Activated naive CD8-positive, alpha-beta T cell treated with anti-CD3 and anti-CD28 coated beads, Interleukin-2, amount 50 U/mL, for 24 hours (primary cell): ENCODE data around the gene NLRP3.

Experiments
- ATAC-seq: fragments of 150-1000 bp; cut with Tn5 transposase; one replicate; pipeline ENCODE4 v1.10.0; 2021
- DNase-seq: peaks from one replicate; pipeline ENCODE4 v3.0.0; 2021
- H3K27ac Mint-ChIP-seq: one replicate; pipeline ENCODE4 v1.8.0; 2021; ENCODE audit warnings: mild to moderate bottlenecking, mixed read lengths
- H3K27me3 Mint-ChIP-seq: one replicate; pipeline ENCODE4 v1.8.0; 2021; ENCODE audit warnings: mixed read lengths
- H3K36me3 Mint-ChIP-seq: one replicate; pipeline ENCODE4 v1.8.0; 2021; ENCODE audit warnings: low read depth, mixed read lengths
- H3K4me1 Mint-ChIP-seq: one replicate; pipeline ENCODE4 v1.8.0; 2021; ENCODE audit warnings: mixed read lengths
- H3K4me3 Mint-ChIP-seq: one replicate; pipeline ENCODE4 v1.8.0; 2021; ENCODE audit warnings: mild to moderate bottlenecking, moderate library complexity, mixed read lengths
- H3K9me3 Mint-ChIP-seq: one replicate; pipeline ENCODE4 v1.8.0; 2021; ENCODE audit warnings: mixed read lengths

Gene NLRP3

GRCh38 chr1:247407180-247407616, 8.8 kb upstream of the NLRP3 start:
- peak; percentile 76 for DNase-seq
- Mint-ChIP-seq H3K36me3 (no peaks in the 10 kb centered on the region), H3K4me3 (peak overlapping the region; percentile 49)

GRCh38 chr1:247408100-247408499, 7.9 kb upstream of the NLRP3 start:
- peak overlapping the region; percentile 58 for H3K4me3 Mint-ChIP-seq
- H3K27ac Mint-ChIP-seq: peak overlapping the region; percentile 86
- DNase-seq: no peak
- H3K36me3 Mint-ChIP-seq: no peaks in the 10 kb centered on the region
- H3K4me1 Mint-ChIP-seq: peaks cover 49% of the 10 kb centered on the region
- peak; percentile 8 for ATAC-seq
- no peaks in the 10 kb centered on the region for H3K9me3 Mint-ChIP-seq
- H3K27me3 Mint-ChIP-seq: no peaks in the 10 kb centered on the region

More at GRCh38 chr1:247407180-247407616, 8.8 kb upstream of the NLRP3 start:
- no peaks in the 10 kb centered on the region for H3K9me3 Mint-ChIP-seq
- ATAC-seq: peak; percentile 83
- peaks cover 48% of the 10 kb centered on the region for H3K4me1 Mint-ChIP-seq
- H3K27ac Mint-ChIP-seq: peak overlapping the region; percentile 86
- no peaks in the 10 kb centered on the region for H3K27me3 Mint-ChIP-seq

DNA sequence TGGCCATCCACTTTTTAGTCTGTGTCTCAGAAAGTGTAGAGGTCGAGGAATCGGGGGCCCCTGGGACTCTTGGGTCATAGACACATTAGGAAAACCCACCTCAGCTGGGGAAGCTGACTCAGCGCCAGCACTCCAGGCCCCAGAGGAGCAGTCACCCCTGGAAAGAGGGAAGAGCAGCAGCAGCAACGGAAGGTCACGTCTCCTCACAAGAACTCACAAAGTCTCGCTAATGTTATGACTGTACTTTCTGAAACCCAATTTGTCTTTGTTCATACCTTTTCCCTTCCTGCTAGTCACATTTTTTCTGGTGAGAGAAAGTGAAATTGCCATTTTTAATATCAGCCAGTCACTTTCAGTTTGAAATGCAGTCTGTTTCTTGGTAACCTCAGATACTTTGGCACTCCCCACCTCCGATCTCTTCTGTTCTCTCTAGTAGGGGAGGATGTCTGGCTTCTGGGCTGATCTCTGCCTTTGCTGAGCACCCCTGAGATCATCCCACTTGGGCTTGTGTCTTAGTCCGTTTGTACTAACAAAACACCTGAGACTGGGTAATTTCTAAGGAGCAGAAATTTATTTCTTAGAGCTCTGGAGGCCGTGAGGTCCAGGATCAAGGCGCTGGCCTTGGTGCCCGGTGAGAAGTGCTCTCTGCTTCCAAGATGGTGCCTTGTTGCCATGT, 6.0 kb upstream of the NLRP3 start:
- no peaks in the 10 kb centered on the region for H3K27me3 Mint-ChIP-seq

DNA sequence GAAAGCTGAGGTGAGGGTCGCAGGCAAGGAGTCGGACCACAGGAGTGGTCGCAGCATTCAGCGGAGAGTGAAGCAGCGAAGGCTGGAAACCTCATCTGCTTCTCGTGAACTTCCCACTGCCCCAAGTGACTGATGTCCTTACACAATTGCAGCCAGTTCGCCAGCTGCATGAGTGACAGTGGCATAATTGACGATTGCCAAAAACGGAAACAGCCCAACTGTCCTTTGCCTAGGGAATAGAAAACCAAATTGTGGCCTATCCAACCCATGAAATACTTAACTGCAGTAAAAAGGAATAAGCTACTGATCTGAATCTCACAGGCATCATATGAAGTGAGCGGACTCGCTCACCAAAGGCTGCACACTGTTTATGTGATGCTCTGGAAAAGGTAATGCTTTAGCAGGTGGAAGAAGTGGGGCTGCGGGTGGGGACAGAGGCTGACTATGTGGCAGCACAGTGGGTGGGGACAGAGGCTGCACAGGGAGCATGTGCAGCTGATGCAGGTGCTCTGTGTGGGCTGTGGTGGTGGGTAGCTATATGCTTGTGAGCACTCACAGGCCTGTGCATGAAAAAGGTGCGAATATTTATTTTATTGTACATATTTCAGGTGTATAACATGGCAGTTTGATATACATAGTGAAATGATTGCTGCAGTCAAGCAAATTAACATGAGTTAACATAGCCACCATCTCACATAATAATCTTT, 4.2 kb upstream of the NLRP3 start:
- Mint-ChIP-seq H3K27me3 (no peaks in the 10 kb centered on the region), H3K4me3 (no peak overlapping the region), H3K4me1 (peaks cover 66% of the 10 kb centered on the region), H3K27ac (no peak overlapping the region), H3K36me3 (no peaks in the 10 kb centered on the region), H3K9me3 (no peaks in the 10 kb centered on the region)
- no peak for DNase-seq
- ATAC-seq: no peak

More for the DNA sequence above, 6.0 kb upstream of the NLRP3 start:
- Mint-ChIP-seq H3K36me3 (no peaks in the 10 kb centered on the region), H3K4me1 (peaks cover 55% of the 10 kb centered on the region), H3K9me3 (no peaks in the 10 kb centered on the region), H3K4me3 (peak overlapping the region; percentile 53), H3K27ac (peak overlapping the region; percentile 78)
- ATAC-seq: peak; percentile 77
- DNase-seq: peak; percentile 58

GRCh38 chr1:247417831-247418230, 1.9 kb downstream of the NLRP3 start:
- Mint-ChIP-seq H3K9me3 (no peaks in the 10 kb centered on the region), H3K4me1 (peaks cover 61% of the 10 kb centered on the region), H3K4me3 (peak overlapping the region; percentile 73), H3K27ac (no peak overlapping the region), H3K27me3 (no peaks in the 10 kb centered on the region), H3K36me3 (peaks cover 17% of the 10 kb centered on the region)
- DNase-seq (no peak), ATAC-seq (no peak)

DNA sequence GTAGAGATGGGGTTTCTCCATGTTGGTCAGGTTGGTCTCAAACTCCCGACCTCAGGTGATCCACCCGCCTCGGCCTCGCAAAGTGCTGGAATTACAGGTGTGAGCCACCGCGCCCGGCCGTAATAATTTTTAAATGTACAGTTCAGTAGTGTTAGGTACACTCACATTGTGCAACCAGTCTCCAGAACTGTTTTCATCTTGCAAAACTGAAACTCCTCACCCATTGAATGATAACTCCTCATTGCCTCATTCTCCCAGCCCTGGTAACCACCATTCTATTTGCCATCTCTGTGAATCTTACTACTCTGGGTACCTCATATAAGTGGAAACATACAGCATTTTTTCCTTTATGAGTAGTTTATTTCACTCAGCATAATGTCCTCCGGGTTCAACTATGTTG, 3.4 kb downstream of the NLRP3 start:
- Mint-ChIP-seq H3K27ac (no peak overlapping the region), H3K9me3 (no peaks in the 10 kb centered on the region), H3K4me3 (peak overlapping the region; percentile 19), H3K4me1 (peaks cover 58% of the 10 kb centered on the region), H3K27me3 (no peaks in the 10 kb centered on the region), H3K36me3 (peaks cover 27% of the 10 kb centered on the region)
- no peak for ATAC-seq
- no peak for DNase-seq

DNA sequence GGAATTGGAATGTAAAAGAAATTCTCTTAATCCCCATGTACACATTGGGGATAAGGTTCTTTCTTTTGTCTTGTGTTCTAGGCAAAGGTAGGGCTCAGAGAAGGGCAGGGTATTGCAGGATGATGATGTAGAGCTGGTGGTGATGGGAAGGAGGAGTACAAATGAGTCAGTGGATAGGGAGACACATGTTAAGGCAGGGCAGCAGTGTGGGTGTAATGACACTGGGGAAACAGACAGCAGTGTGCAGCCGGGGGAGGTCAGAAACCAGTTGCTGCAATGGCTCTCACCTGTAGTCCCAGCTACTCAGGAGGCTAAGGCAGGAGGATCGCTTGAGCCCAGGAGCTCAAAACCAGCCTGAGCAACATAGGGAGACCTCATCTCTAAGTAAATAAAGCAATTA, 5.1 kb downstream of the NLRP3 start:
- peaks cover 42% of the 10 kb centered on the region for H3K36me3 Mint-ChIP-seq
- no peaks in the 10 kb centered on the region for H3K9me3 Mint-ChIP-seq
- DNase-seq: peak; percentile 34
- peaks cover 44% of the 10 kb centered on the region for H3K4me1 Mint-ChIP-seq
- H3K27ac Mint-ChIP-seq: peak overlapping the region; percentile 50
- ATAC-seq: peak; percentile 98
- peak overlapping the region; percentile 9 for H3K4me3 Mint-ChIP-seq
- H3K27me3 Mint-ChIP-seq: no peaks in the 10 kb centered on the region

- no peak for ATAC-seq
- Mint-ChIP-seq H3K27ac (no peak overlapping the region), H3K36me3 (peaks cover 38% of the 10 kb centered on the region), H3K4me1 (peaks cover 3% of the 10 kb centered on the region), H3K27me3 (no peaks in the 10 kb centered on the region), H3K4me3 (no peak overlapping the region), H3K9me3 (no peaks in the 10 kb centered on the region)
- DNase-seq: no peak
These were observed 13.5 kb downstream of the NLRP3 start for GRCh38 chr1:247429496-247429895.

- H3K27me3 Mint-ChIP-seq: no peaks in the 10 kb centered on the region
- no peak for ATAC-seq
- DNase-seq: no peak
These were observed 14.5 kb downstream of the NLRP3 start for GRCh38 chr1:247430434-247430833.

GRCh38 chr1:247431643-247432042, 15.7 kb downstream of the NLRP3 start:
- no peak overlapping the region for H3K27ac Mint-ChIP-seq
- no peaks in the 10 kb centered on the region for H3K27me3 Mint-ChIP-seq
- peaks cover 25% of the 10 kb centered on the region for H3K36me3 Mint-ChIP-seq
- DNase-seq (no peak), ATAC-seq (no peak)
- H3K4me1 Mint-ChIP-seq: peaks cover 7% of the 10 kb centered on the region
- H3K4me3 Mint-ChIP-seq: no peak overlapping the region
- no peaks in the 10 kb centered on the region for H3K9me3 Mint-ChIP-seq

More at GRCh38 chr1:247430434-247430833, 14.5 kb downstream of the NLRP3 start:
- Mint-ChIP-seq H3K9me3 (no peaks in the 10 kb centered on the region), H3K4me1 (peaks cover 5% of the 10 kb centered on the region), H3K36me3 (peaks cover 30% of the 10 kb centered on the region), H3K27ac (no peak overlapping the region), H3K4me3 (no peak overlapping the region)

DNA sequence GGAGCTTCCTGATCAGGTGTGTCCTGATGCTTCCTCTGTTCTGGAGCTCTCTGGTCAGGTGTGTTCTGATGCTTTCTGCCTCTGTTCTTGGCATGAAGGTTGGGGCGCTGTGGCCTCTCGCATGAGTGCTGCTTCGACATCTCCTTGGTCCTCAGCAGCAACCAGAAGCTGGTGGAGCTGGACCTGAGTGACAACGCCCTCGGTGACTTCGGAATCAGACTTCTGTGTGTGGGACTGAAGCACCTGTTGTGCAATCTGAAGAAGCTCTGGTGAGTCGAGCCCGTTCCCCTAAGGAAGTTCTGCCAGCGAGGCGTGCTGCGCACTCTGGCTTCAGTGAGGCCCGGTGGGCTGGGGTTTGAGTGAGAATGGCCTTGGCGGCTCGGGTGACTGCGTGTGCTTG, 18.0 kb downstream of the NLRP3 start:
- ATAC-seq (no peak), DNase-seq (no peak)
- Mint-ChIP-seq H3K27me3 (no peaks in the 10 kb centered on the region), H3K9me3 (no peaks in the 10 kb centered on the region), H3K4me1 (peaks cover 11% of the 10 kb centered on the region), H3K4me3 (no peak overlapping the region), H3K27ac (no peak overlapping the region), H3K36me3 (peaks cover 33% of the 10 kb centered on the region)

GRCh38 chr1:247435030-247435758, 19.2 kb downstream of the NLRP3 start:
- Mint-ChIP-seq H3K36me3 (peaks cover 38% of the 10 kb centered on the region), H3K4me1 (peaks cover 13% of the 10 kb centered on the region), H3K27ac (no peak overlapping the region)

GRCh38 chr1:247435759-247436147, 19.8 kb downstream of the NLRP3 start:
- Mint-ChIP-seq H3K4me3 (no peak overlapping the region), H3K27me3 (no peaks in the 10 kb centered on the region), H3K4me1 (peaks cover 16% of the 10 kb centered on the region), H3K36me3 (peaks cover 41% of the 10 kb centered on the region), H3K9me3 (no peaks in the 10 kb centered on the region), H3K27ac (no peak overlapping the region)
- no peak for DNase-seq
- ATAC-seq: no peak

More at GRCh38 chr1:247435030-247435758, 19.2 kb downstream of the NLRP3 start:
- Mint-ChIP-seq H3K27me3 (no peaks in the 10 kb centered on the region), H3K4me3 (no peak overlapping the region), H3K9me3 (no peaks in the 10 kb centered on the region)
- ATAC-seq (no peak), DNase-seq (no peak)

DNA sequence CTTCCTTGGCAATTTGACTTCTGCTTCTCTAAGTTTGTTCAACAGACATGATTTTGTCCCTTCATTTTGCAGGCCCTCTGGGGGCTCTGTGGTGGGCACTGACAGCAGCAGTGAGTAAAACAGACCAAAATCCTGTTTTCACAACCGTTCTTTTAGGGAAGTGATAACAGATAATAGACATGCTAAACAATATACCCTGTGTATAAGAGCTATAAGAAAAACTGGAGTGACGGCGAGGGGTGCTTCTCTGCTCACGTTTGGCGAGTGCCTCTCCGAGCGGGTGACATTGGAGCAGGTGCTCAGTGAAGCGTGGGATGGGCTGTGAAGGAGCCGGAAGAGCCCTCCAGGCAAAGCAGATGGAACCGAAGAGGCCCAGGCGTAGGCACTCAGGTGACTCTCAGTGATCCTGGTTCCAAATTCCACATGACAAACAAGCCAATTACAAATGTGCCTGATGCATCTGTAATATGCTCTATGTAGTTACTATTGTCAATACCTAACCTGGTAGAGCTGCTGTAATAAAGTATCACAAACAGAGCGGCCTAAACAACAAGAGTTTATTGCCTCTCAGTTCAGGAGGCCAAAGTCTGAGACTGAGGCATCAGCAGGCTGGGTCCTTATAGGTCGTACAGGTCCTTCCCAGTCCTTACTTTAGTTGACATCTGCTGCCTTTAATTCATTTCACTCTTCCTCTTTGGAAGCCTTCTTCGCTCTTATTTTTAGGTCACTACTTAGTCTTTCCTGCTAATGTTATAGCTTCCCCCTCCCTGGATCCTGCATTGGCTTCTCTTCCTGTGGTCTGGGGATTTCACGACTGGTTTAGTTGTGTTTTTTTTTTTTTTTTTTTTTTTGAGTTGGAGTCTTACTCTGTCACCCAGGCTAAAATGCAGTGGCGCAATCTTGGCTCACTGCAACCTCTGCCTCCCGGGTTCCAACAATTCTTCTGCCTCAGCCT, 21.9 kb downstream of the NLRP3 start:
- ATAC-seq (no peak), DNase-seq (no peak)
- Mint-ChIP-seq H3K27me3 (no peaks in the 10 kb centered on the region), H3K27ac (no peak overlapping the region), H3K4me3 (no peak overlapping the region), H3K36me3 (peaks cover 29% of the 10 kb centered on the region), H3K9me3 (no peaks in the 10 kb centered on the region), H3K4me1 (peaks cover 19% of the 10 kb centered on the region)
